AG04449 (cell line): ENCODE data around the gene ZBTB8B.
"Not testable (repeated sequence)": the region's sequence is repeated elsewhere in the genome, so short reads cannot be mapped to it uniquely, and the experiment has no call there.

ENCODE experiments used
- CTCF ChIA-PET: fragments of 350-600 bp; formaldehyde crosslinking; extraction: SDS; loops from one replicate; lab custom pipeline; 2021; ENCODE audit warnings: antibody characterized with exemption; lab: Yijun Ruan, JAX
- POLR2A ChIA-PET: fragments of 400-600, 350-600 bp; formaldehyde crosslinking; extraction: SDS; loops from one replicate; lab custom pipeline; 2020; ENCODE audit warnings: antibody characterized with exemption, inconsistent platforms; lab: Yijun Ruan, JAX
- DNase-seq: peaks from one replicate; pipeline ENCODE4 v3.0.0-alpha.2; 2010; ENCODE audit warnings: low read depth, low spot score
- H3K4me3 ChIP-seq: 2 replicates; pipeline ENCODE4 v1.5.1; 2011; ENCODE audit warnings: low read depth, mild to moderate bottlenecking, control low read depth, low read length
- CTCF ChIP-seq: IDR thresholded peaks from one replicate; pipeline ENCODE4 v1.5.1; 2011; ENCODE audit warnings: mild to moderate bottlenecking, moderate library complexity, low read length, control low read depth, inconsistent platforms; ENCODE audit not compliant: insufficient read depth; ENCODE audit errors: missing control alignments

The ZBTB8B gene

GRCh38 chr1:32480003-32480402 is 15.1 kb downstream of the ZBTB8B start:
- no peak for TF ChIP-seq CTCF
- POLR2A ChIA-PET, result no interaction called here
- CTCF ChIA-PET, result no interaction called here
- H3K4me3 ChIP-seq, result no peak overlapping the region
- DNase-seq, result no peak

GRCh38 chr1:32480761-32481160 is 15.9 kb downstream of the ZBTB8B start:
- no peak for TF ChIP-seq CTCF
- POLR2A ChIA-PET, result no interaction called here
- CTCF ChIA-PET, result interaction anchor here (1.2 to 1.8 kb wide), 3 partner anchors 32 to 81 kb away, joined by 4 to 7 read pairs (median 5); no protein-coding TSS in a partner anchor

GRCh38 chr1:32481788-32482187 is 16.9 kb downstream of the ZBTB8B start:
- DNase-seq, POLR2A ChIA-PET, H3K4me3 ChIP-seq: not testable (repeated sequence)
- CTCF ChIA-PET, result interaction anchor here (1.2 to 1.8 kb wide), 3 partner anchors 33 to 82 kb away, joined by 4 to 7 read pairs (median 5); no protein-coding TSS in a partner anchor

More at GRCh38 chr1:32480761-32481160, 15.9 kb downstream of the ZBTB8B start:
- no peak for DNase-seq
- no peak overlapping the region for H3K4me3 ChIP-seq

- H3K4me3 ChIP-seq, result no peak overlapping the region
- DNase-seq, result no peak
- ChIA-PET POLR2A (no interaction called here), CTCF (no interaction called here)
- TF ChIP-seq CTCF, result no peak
Measured at GRCh38 chr1:32485554-32486255, 20.8 kb downstream of the ZBTB8B start.

GRCh38 chr1:32486463-32487113 is 21.7 kb downstream of the ZBTB8B start:
- ChIA-PET POLR2A (no interaction called here), CTCF (no interaction called here)
- DNase-seq, result no peak
- H3K4me3 ChIP-seq, result no peak overlapping the region
- TF ChIP-seq CTCF, result no peak

GRCh38 chr1:32487182-32487581 is 22.3 kb downstream of the ZBTB8B start:
- DNase-seq, result no peak
- ChIA-PET POLR2A (no interaction called here), CTCF (no interaction called here)
- no peak for TF ChIP-seq CTCF
- H3K4me3 ChIP-seq, result no peak overlapping the region
